ENCODE data around the gene WDR93. TPM values are rescaled to one million over a fixed set of nuclear protein-coding genes. Genes with fewer than 3 reads are reported as not detected.

WDR93 gene
- total RNA-seq, 1 experiment from 2014 or later = not detected

- DNase-seq (ENCODE audit: low read depth) = peak; percentile 94
Measured at GRCh38 chr15:89662893-89663626, 27.6 kb upstream of the WDR93 start.

DNA sequence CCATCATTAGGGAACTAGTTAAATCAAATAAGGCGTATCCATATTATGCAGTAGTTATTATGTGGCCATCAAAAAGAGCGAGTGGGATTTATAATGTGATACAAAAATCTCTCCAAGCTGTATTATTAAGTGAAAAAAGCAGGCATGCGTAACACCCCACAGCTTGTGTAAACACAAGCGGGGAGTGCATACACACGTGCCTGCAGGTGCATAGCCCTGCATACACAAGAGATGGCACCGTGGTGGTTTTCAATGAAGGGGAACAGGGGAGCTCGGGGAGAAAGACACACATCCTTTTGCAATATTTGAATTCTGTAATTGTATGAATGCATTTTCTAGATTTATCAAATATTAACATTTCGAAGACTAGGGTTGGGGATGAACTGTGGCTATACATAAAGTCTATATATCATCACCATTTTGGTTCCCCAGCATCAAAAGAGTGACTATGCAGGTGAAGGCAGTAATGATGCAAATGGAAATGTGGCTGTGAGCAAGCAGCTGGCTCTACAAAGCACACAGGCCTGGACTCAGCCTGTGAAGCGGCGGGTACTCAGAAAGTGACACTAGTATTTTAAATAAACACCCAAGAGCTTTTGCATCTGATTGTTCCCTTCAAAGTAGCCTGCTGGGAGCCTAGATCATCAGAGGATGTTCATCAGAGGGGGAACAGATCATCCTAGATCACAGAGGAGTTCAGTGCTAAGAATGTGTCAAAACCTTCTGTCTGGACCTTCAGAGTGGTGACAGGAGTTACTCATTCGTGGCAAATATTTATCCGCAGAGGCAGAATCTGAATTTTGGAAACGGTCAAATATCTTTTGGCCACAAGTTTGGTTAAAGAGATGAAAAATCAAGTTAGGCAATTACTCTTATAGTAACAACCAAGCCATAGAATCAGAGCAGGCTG, 25.9 kb upstream of the WDR93 start:
- DNase-seq (ENCODE audit: low read depth) = no peak

GRCh38 chr15:89665449-89666181, 25.0 kb upstream of the WDR93 start:
- DNase-seq (ENCODE audit: low read depth) = no peak

DNA sequence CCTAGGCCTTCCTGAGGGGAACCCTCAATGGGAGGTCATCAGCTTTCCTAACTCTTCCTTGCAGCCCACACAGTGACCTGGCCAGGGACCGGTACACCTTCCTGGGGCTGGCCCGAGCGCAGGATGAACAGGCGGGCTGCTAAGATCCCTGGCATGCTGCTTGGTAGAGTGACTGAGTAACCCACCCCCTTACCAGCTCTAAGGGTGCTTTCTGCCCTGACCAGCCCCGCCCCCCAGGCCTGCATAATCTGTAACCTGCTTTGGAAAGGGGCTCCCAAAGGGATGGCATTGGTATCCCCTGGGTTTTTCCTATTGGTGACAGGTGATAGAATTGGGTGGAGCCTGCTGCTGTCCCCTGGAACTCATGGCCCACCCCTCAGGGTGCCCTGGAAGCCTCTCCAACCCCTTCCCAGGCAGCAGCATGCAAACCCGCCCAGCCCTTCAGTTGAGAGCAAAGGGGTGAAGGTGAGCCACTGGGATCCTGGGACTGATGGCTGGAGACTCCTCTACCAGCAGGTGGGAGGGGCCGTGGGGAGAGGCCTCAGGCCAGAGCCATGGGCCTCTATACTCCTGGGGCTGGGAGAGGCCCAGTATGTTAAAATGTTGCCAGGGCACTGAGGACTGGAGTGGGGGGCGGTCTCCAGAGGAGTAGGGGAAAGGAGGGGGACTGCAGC, 24.3 kb upstream of the WDR93 start:
- no peak for DNase-seq (ENCODE audit: low read depth)

DNA sequence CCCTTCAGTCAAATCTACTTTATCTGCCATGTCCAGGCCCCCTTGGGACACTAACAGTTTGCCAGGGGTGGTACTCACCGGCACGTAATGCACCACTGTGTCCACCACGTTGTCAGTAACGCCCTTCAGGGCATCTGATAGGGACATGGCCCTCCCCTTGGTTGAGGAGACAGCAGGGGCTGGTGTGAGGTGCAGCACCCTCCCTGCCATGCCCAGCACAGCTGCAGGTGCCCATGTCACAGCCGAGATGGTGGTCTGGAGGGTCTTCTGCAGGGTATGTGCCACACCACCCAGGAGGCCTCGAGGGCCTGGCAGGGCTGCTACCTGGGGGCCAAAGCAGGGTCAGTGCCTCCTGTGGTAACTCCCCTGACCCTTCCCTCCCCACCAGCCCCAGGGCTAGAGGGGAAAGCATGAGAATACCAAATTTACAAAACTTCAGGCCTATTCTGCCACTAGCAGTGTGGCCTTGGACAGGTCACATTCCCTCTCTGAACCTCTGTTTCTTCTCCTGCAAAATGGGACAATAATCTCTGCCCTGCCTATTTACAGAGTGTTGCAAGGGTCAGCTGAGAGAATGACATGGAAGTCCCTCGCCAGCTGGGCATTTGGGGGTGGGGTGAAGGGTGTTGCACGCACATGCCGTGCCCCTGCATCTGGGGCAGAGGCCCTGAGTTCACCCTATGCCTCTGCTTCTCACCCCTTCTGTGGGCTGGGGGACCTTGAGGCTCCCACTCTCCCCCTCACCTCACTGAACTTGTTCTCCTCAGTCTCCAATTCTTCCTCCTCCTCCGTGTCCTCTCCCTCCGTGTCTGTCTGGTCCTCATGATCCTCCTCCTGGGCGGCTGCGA, 23.5 kb upstream of the WDR93 start:
- DNase-seq (ENCODE audit: low read depth) = no peak

GRCh38 chr15:89667706-89667960, 23.0 kb upstream of the WDR93 start:
- DNase-seq (ENCODE audit: low read depth) = no peak

DNA sequence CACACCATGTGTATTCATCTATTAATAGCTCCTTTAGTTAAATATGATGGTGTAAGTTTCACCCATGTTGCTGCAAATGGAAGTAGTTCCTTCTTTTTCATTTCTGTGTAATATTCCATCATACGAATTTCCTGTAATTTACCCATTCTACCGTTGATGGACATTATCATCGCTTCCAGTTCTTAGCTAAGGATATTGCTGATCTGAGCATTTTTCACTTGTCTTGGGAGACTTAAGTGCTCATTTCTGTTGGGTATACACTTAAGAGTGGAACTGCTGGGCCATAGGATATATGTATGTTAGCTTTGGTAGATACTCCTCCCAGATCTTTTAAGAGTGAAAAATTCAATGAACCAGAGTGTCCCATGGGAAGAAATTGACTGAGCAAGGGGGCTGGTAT, 22.4 kb upstream of the WDR93 start:
- DNase-seq (ENCODE audit: low read depth) = no peak

- DNase-seq (ENCODE audit: low read depth) = no peak
Measured at GRCh38 chr15:89669309-89669865, 21.2 kb upstream of the WDR93 start.

- no peak for DNase-seq (ENCODE audit: low read depth)
Measured at GRCh38 chr15:89669941-89670340, 20.7 kb upstream of the WDR93 start.

DNA sequence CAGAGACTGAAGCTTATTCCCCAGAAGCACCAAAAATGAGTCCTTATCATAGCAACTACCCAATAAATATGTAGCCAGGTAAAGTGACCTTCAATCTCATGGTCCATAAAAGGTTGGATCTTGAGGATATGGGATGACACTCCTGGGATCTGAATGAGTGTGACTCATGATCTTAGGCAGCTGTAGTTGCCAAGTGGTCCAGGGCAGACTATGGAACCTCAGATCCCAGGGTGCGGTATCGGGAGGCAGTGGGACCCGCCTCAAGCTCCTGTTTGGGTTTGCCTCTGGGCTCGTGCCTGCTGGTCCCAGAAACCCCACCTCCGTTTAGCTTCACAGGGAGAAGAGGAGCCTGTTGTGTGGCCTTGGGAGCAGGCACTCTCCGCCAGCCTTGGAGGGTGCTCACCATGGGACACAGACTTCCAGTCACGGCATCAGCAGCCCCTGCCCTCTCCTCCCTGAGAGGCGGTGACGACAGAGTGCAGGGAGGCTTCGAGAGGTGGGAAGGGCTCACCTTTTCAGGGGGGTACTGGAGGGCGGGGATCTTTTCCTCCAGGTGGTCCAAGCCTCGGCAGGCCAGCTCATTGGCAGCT, 19.5 kb upstream of the WDR93 start:
- DNase-seq (ENCODE audit: low read depth) = no peak

DNA sequence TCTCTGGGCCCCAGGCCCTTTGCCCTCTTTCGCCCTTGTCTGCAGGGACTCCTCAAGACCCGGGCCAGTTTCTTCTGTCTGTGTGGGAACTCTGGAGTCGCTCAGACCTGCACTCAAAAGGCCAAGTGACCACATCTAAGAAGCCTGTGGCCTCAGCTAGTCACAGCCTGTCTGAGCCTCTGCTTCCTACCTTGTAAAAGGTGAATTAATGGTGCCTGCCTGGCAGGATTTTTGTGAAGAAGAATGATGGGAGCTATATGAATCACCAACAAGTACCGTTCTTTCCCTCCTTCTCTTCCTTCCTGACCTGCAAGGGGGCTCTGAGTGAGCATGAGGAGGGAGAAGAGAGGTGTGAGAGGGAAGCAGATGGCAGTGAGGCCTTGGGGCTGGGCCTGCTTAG, 18.9 kb upstream of the WDR93 start:
- DNase-seq (ENCODE audit: low read depth) = no peak

GRCh38 chr15:89672221-89673164, 18.1 kb upstream of the WDR93 start:
- no peak for DNase-seq (ENCODE audit: low read depth)

- DNase-seq (ENCODE audit: low read depth) = peak; percentile 20
Measured at GRCh38 chr15:89673165-89673512, 17.5 kb upstream of the WDR93 start.

DNA sequence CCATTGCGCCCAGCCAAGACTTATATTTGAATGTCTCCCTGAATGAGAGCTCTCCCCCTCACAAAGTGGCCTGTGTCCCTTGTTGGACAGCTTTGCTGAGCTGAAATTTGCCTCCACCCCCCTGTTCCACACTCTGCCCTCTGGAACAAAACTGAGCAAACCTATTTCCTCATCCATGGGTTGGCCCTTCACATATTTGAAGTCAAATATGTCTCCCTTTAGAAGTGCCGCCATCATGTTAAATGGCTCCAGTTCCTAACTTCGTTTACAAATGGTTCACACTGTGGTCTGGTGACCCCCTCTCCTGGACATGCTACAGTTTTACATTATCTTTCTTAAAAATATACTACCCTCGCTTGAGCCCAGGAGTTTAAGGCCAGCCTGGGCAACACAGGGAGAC, 16.1 kb upstream of the WDR93 start:
- DNase-seq (ENCODE audit: low read depth) = no peak

DNA sequence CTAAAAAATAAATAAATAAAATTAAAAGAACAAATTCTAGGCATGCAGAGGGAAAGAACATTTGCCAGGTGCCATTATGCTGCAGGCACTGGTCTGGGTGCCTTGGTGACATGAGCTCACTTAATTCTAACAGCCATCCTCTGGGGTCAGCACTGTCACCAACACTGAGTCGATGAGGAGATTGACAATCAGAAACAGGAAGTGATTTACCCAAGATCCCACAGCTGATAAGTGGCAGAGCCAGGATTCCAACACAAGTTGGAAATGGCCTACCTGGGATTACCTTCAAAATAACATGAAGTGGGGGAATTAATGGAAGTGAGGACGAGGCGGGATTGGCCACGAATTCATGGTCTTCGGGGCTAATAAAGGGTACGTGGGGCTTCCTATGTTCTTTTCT, 15.0 kb upstream of the WDR93 start:
- DNase-seq (ENCODE audit: low read depth) = no peak

- no peak for DNase-seq (ENCODE audit: low read depth)
Measured at GRCh38 chr15:89677381-89677780, 13.2 kb upstream of the WDR93 start.

- no peak for DNase-seq (ENCODE audit: low read depth)
Measured at GRCh38 chr15:89679212-89679611, 11.4 kb upstream of the WDR93 start, which contains the start of gene PLIN1. PLIN1 (minus strand) TSS chr15:89679367; CDS start chr15:89677489, 1,878 bp downstream.

DNA sequence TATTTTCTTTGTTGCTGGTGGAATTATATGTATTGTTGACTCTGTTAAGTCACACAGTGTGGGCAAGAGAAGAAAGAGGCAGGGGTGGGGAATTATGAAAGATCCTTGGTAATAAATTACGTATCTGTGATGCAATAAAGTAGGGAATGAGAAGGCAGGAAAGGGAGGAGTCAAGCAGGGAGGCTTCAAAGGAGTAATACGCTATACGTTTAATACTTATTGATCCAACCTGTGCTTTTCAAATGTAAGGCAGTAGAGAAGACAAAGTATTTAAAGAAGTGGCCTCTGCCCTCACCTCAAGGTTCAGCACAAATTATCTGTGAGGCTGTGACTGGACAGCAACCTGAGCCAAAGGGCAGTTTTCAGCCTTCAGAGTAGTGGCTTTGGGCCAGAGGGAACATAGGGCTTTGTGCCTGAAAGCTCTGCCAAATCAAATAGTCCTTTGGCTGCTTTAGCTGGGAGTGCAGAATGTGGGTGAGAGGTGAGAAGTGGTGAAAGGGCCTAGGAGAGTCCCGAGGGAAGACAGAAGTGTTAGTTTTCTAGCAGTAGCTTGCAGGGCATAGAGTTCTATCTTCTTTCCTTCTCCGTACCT, 10.2 kb upstream of the WDR93 start:
- DNase-seq (ENCODE audit: low read depth) = no peak

Measured in HT1080 (cell line).